Measurements from ENCODE around the gene CNOT4. TPM values are rescaled to one million over a fixed set of nuclear protein-coding genes. Genes with fewer than 3 reads are reported as not detected.

The CNOT4 gene
- total RNA-seq, 1 donor from 2014 or later: 22.8 TPM

- peaks cover 2% of the 10 kb centered on the region for H3K4me1 Mint-ChIP-seq (ENCODE audit: unreplicated experiment)
- TF ChIP-seq CTCF (IDR thresholded peaks at IDR 0.05): no peak
- H3K27me3 Mint-ChIP-seq (ENCODE audit: unreplicated experiment): no peaks in the 10 kb centered on the region
- H3K4me3 Mint-ChIP-seq (ENCODE audit: unreplicated experiment): no peak overlapping the region
- H3K9me3 Mint-ChIP-seq (ENCODE audit: unreplicated experiment): peaks cover 3% of the 10 kb centered on the region
- H3K36me3 Mint-ChIP-seq (ENCODE audit: unreplicated experiment): peaks cover 3% of the 10 kb centered on the region
- no peak for DNase-seq (ENCODE audit: extremely low spot score, unreplicated experiment)
- H3K27ac Mint-ChIP-seq (ENCODE audit: unreplicated experiment): no peak overlapping the region
Measured at GRCh38 chr7:135463908-135464307, 46.0 kb downstream of the CNOT4 start.

GRCh38 chr7:135459951-135460567, 49.8 kb downstream of the CNOT4 start:
- Mint-ChIP-seq H3K4me1 (ENCODE audit: unreplicated experiment) (no peaks in the 10 kb centered on the region), H3K36me3 (ENCODE audit: unreplicated experiment) (peaks cover 3% of the 10 kb centered on the region), H3K27ac (ENCODE audit: unreplicated experiment) (no peak overlapping the region), H3K9me3 (ENCODE audit: unreplicated experiment) (peaks cover 3% of the 10 kb centered on the region), H3K27me3 (ENCODE audit: unreplicated experiment) (no peaks in the 10 kb centered on the region), H3K4me3 (ENCODE audit: unreplicated experiment) (no peak overlapping the region)
- DNase-seq (ENCODE audit: extremely low spot score, unreplicated experiment): no peak
- no peak for TF ChIP-seq CTCF (IDR thresholded peaks at IDR 0.05)

- no peak for DNase-seq (ENCODE audit: extremely low spot score, unreplicated experiment)
- peaks cover 3% of the 10 kb centered on the region for H3K9me3 Mint-ChIP-seq (ENCODE audit: unreplicated experiment)
- no peak for TF ChIP-seq CTCF (IDR thresholded peaks at IDR 0.05)
- peaks cover 3% of the 10 kb centered on the region for H3K36me3 Mint-ChIP-seq (ENCODE audit: unreplicated experiment)
- H3K27me3 Mint-ChIP-seq (ENCODE audit: unreplicated experiment): no peaks in the 10 kb centered on the region
- no peak overlapping the region for H3K27ac Mint-ChIP-seq (ENCODE audit: unreplicated experiment)
- peaks cover 2% of the 10 kb centered on the region for H3K4me1 Mint-ChIP-seq (ENCODE audit: unreplicated experiment)
- no peak overlapping the region for H3K4me3 Mint-ChIP-seq (ENCODE audit: unreplicated experiment)
Measured at GRCh38 chr7:135459076-135459475, 50.8 kb downstream of the CNOT4 start.

- no peak for TF ChIP-seq CTCF (IDR thresholded peaks at IDR 0.05)
- H3K4me3 Mint-ChIP-seq (ENCODE audit: unreplicated experiment): no peak overlapping the region
- no peaks in the 10 kb centered on the region for H3K36me3 Mint-ChIP-seq (ENCODE audit: unreplicated experiment)
- H3K27ac Mint-ChIP-seq (ENCODE audit: unreplicated experiment): no peak overlapping the region
- no peak for DNase-seq (ENCODE audit: extremely low spot score, unreplicated experiment)
- no peaks in the 10 kb centered on the region for H3K9me3 Mint-ChIP-seq (ENCODE audit: unreplicated experiment)
- H3K27me3 Mint-ChIP-seq (ENCODE audit: unreplicated experiment): no peaks in the 10 kb centered on the region
- peaks cover 11% of the 10 kb centered on the region for H3K4me1 Mint-ChIP-seq (ENCODE audit: unreplicated experiment)
Measured at GRCh38 chr7:135454060-135454459, 55.8 kb downstream of the CNOT4 start.

- Mint-ChIP-seq H3K27ac (ENCODE audit: unreplicated experiment) (no peak overlapping the region), H3K27me3 (ENCODE audit: unreplicated experiment) (no peaks in the 10 kb centered on the region), H3K9me3 (ENCODE audit: unreplicated experiment) (no peaks in the 10 kb centered on the region), H3K4me1 (ENCODE audit: unreplicated experiment) (peaks cover 18% of the 10 kb centered on the region), H3K4me3 (ENCODE audit: unreplicated experiment) (no peak overlapping the region), H3K36me3 (ENCODE audit: unreplicated experiment) (peaks cover 3% of the 10 kb centered on the region)
- no peak for TF ChIP-seq CTCF (IDR thresholded peaks at IDR 0.05)
- no peak for DNase-seq (ENCODE audit: extremely low spot score, unreplicated experiment)
Measured at GRCh38 chr7:135449436-135449835, 60.5 kb downstream of the CNOT4 start.
